ENCODE measurements around the gene BAG1. TPM values are rescaled to one million over a fixed set of nuclear protein-coding genes. Genes with fewer than 3 reads are reported as not detected.

The BAG1 gene
- polyA plus RNA-seq, 4 donors: 71.3 to 88.5 (median 76.2) TPM

DNA sequence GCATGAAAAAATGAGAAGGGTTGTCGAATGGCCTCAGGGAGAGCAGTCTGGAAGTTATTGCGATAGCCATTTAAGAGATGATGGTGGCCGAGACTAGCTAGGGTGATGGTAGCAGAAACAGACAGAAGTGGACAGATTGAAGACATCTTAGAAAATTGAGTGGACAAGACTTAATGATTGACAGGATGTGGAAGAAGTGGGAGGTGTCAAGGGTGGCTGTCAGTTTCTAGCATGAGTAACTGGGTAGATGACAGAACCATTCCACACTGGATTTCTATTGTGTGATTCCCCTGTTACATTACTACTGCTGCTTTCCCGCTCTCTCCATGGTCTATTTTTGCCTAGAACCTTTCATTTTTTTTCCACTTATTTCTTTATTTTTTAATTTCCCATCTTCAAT lies 13.0 kb upstream of the BAG1 start:
- no peak for DNase-seq (ENCODE audit: low read depth in 4 of 4, low spot score in 2 of 4)

DNA sequence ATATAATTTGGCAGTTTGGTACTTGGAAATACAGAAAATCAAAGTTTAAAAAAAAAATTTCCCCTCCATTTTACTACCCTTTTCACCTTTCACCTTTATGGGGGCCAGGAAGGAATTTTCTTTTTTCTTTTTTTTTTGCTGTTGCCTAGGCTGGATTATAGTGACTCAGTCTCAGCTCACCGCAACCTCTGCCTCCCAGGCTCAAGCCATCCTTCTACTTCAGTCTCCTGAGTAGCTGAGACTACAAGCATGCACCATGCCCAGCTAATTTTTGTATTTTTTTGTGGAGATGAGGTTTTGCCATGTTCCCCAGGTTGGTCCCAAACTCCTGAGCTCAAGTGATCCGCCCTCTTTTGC lies 9.4 kb upstream of the BAG1 start:
- no peak for DNase-seq (ENCODE audit: low read depth in 4 of 4, low spot score in 2 of 4)

GRCh38 chr9:33273266-33273971 lies 8.9 kb upstream of the BAG1 start:
- no peak for DNase-seq (ENCODE audit: low read depth in 4 of 4, low spot score in 2 of 4)

GRCh38 chr9:33272061-33272460 lies 7.6 kb upstream of the BAG1 start:
- DNase-seq (ENCODE audit: low read depth in 4 of 4, low spot score in 2 of 4): no peak

GRCh38 chr9:33270146-33270545 lies 5.6 kb upstream of the BAG1 start:
- no peak for DNase-seq (ENCODE audit: low read depth in 4 of 4, low spot score in 2 of 4)

GRCh38 chr9:33267151-33267767 lies 2.8 kb upstream of the BAG1 start:
- no peak for DNase-seq (ENCODE audit: low read depth in 4 of 4, low spot score in 2 of 4)

DNA sequence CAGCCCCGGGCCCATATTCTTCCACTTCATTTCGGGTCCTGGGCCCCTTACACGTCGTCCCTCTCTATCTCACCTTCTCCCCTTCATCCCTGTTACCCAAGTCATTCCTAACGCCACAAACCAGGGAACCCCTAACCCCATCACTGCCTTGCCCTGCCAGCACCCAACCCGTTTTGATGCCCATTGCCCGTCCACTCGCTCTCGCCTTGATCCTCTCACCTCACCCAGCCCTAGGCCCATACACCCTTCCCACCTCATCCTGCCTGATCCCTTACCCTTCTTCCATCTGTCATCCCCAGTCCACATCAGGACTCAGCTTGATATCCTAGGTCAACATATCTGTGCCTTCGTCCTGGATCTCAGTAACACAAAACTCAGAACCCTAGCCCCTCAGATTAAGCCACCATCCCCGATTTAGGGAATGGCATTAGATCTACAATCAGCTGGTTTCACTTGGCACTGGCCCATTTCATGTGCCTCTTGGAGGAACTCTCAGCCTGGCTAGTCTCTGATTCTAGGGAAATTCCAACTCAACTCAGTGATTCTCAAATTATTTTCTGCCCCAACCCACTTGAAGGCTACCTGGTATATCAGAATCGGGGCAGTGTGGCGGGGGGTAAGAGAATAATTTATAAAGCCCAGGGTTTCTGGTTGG lies 830 bp upstream of the BAG1 start:
- no peak for DNase-seq (ENCODE audit: low read depth in 4 of 4, low spot score in 2 of 4)

DNA sequence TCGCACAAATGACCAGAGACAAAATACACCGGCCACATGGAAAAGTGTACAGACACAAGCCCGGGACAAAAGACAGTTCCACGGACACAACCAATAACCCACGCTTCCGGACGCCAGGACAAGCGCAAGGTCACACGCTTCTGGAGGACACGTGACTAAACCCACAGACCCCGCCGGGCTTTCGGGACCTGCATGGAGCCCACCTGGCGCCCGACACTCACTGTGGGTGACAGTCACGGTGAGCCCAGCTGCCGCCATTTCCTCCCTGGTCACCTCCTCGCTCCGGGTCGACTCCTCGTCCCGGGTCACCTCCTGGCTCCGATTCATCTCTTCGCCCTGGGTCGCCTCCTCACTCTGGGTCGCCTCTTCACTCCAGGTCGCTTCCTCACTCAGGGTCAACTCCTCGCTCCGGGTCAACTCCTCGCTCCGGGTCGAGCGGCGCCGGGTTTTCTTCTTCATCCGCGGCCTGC lies 470 bp downstream of the BAG1 start:
- DNase-seq (ENCODE audit: low read depth in 4 of 4, low spot score in 2 of 4): peak in 3 of 4 donors; percentile 11 to 25 (median 15)

DNA sequence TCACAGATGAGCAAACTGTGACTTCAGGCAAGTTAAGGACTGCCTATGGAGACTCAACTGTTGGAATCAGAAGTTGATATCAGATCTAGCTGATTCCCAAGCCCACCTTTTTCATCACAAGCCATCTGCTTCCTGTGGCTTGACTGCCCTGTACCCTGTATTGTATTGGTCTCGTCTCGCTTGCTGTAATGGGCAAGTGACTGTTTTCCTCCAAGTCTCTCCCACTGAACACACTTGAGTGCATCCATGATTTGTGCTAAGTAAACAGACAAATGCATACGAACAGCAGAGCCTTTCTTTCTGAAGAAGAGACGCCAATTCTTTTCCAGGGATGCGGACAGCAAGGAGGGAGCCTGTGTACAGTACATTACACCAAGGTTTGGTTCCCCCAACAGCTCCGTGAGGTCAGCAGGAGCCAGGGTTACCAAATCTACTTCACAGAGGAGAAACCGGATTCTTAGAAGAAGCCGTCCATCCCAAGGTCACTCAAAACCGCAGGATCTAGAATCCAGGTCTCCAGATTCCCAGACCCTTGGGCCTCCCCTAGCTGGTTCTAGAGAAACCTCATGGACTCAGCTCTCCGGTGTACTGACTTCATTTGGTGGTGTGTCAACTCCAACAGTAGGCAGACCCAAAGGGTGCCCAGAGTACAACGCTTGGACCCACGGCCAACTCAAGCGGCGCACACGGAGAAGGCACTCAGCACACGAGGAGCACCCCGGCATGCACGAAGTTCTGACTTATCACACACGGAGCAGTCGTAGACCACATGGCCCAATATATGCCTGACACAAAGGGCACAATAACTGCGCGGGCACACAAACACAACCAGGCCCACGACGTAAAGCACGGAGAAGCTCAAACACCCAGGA lies 1.1 kb downstream of the BAG1 start:
- DNase-seq (ENCODE audit: low read depth in 4 of 4, low spot score in 2 of 4): peak in 3 of 4 donors; percentile 11 to 27 (median 26)

GRCh38 chr9:33260372-33260771 lies 4.1 kb downstream of the BAG1 start:
- DNase-seq (ENCODE audit: low read depth in 4 of 4, low spot score in 2 of 4): no peak

GRCh38 chr9:33257276-33257675 lies 7.2 kb downstream of the BAG1 start:
- no peak for DNase-seq (ENCODE audit: low read depth in 4 of 4, low spot score in 2 of 4)

- DNase-seq (ENCODE audit: low read depth in 4 of 4, low spot score in 2 of 4): no peak
These were observed 8.3 kb downstream of the BAG1 start for GRCh38 chr9:33256236-33256635.

DNA sequence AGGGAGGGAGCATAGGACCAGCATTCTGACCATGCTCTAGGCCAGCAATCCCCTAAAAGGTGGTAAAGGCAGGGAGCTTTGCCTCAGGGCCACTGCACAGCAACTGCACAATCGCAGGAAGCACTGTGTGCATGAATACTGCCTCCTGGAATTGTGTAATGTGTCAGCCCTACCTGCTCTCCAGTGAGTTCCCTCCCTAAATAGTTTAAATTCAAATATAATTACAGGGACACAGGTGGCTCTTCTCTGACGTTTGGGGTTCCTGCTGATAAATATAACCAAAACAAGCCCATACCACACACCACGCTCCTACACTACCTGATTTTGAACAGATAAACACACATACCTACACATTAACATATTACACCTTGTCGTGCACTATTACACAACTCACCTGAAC lies 9.0 kb downstream of the BAG1 start:
- DNase-seq (ENCODE audit: low read depth in 4 of 4, low spot score in 2 of 4): no peak

DNA sequence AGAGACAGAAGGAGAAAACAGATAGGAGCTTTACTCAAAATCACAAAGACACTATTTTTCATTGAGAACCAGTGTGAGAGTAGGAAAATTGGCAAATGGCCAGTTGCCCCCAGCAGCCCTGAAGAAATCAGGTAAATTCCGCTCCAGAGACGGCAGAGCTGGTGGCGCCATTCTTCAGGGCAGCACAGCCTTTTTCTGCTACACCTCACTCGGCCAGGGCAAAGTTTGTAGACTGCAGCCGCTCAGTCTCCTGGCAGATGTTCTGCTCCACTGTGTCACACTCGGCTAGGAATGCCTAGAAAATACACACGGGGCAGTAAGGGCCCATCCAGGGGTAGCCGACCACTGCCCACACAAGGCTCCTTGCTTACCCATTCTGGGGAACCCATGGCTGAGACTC lies 9.5 kb downstream of the BAG1 start:
- DNase-seq (ENCODE audit: low read depth in 4 of 4, low spot score in 2 of 4): no peak

- no peak for DNase-seq (ENCODE audit: low read depth in 4 of 4, low spot score in 2 of 4)
These were observed 10.3 kb downstream of the BAG1 start for GRCh38 chr9:33254211-33254610.

DNA sequence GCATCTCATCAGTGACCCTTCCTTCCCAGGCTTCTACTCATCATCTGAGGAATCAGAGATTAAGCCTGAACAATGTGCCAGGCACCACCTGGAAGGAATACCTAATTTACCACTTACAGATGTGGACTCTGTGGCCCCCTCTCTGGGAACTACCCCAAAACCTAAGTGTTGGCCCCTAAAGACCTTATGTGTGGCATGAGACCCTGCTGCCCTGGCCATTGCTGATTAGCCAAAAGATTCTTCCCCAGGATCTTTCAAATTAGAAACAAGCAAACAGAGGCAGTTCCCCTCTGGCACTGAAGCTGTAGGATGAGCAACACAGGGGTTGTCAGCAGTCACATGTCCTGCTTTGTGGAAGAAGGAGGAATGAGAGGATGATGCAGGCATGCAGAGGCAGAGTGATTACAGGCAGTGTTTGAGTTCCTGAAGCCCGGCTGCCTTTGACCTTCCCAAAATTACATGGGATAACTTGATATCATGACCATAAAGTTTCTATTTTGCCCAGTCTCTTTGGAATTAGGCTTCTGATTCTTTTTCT lies 14.0 kb downstream of the BAG1 start:
- DNase-seq (ENCODE audit: low read depth in 4 of 4, low spot score in 2 of 4): no peak

DNA sequence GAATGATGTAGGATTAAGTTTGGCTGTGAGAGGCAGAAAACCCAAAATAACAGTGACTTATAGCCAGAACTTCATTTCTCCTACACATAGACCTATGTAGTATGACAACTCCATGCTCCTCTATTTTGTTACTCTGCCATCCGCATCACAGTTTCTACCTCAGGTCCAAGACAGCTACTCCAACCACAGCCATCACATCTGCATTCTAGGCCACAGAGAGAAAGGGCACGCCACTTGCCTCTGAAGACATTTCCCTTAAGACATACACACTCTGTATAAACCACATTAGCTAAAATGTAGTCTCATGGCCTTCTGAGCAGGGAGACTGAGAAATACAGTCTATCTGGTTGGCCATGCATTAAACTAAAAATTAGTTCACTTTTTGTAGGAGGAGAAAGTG lies 14.5 kb downstream of the BAG1 start:
- DNase-seq (ENCODE audit: low read depth in 4 of 4, low spot score in 2 of 4): no peak

DNA sequence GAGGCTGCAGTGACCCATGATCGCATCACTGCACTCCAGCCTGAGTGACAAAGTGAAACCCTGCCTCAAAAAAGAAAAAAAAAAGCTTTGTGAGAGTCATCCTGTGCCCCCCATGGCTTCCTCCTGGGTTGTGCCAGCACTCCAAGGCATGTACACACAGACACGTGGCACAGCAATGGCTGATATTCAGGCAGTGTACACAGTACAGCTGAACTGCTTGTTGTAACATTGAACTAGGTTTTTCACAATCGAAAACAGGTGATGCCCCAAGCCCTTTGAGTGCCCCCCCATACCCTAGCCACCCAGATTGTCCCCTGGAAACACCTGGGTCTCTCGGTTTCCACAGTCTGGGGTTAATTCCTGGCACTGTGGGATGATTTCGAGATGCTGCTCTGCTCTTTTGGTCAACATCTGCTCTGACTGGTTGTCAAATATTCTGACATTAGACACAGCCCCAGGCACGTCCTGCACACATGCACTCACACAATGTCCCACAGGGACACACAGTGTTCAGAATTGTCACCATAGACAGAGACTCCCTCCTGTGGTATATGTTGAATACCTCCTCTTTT lies 15.3 kb downstream of the BAG1 start:
- no peak for DNase-seq (ENCODE audit: low read depth in 4 of 4, low spot score in 2 of 4)

GRCh38 chr9:33248606-33249005 lies 15.9 kb downstream of the BAG1 start:
- no peak for DNase-seq (ENCODE audit: low read depth in 4 of 4, low spot score in 2 of 4)

DNA sequence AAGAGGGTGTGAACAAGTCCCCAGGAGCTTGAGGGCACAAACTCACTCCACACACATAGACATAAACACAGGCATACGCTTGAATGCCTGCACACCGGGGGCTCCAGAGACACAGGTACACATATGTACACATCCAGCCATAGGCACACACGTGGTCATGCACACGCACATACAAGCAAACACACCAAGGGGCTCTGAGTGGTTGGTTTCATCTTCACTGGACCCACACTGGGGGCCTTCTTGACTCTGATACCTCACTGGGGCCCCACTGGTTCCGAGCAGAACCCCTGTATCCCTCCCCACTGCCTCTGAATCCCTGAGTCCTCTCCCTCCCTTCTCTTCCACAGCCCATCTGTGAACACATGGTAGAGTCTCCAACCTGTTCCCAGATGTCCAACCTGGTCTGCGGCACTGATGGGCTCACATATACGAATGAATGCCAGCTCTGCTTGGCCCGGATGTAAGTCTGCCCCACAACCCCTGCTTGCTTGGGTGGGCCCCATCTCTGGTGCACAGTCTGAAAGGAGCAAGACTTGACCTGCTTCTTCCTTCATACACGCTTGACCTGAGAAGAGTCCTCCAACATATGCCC lies 18.1 kb downstream of the BAG1 start:
- DNase-seq (ENCODE audit: low read depth in 4 of 4, low spot score in 2 of 4): no peak

Data from left renal cortex interstitium (tissue), 4 donors.